GM12878 (cell line): ENCODE data around the gene RAB10.

Experiments
- EGR1 ChIP-seq, 2 experiments: IDR thresholded peaks; 1 replicate in 1 of 2; 2 replicates in 1 of 2; pipeline ENCODE4 v1.6.1; 2011 to 2012; ENCODE audit warnings: low read depth in 2 of 2, low read length in 2 of 2, borderline replicate concordance in 1 of 2, mild to moderate bottlenecking in 1 of 2, moderate library complexity in 1 of 2
- JUND ChIP-seq: IDR thresholded peaks from 2 replicates; pipeline ENCODE4 v1.6.1; 2012; ENCODE audit warnings: low read depth, mild to moderate bottlenecking, low read length, improper control_type of control experiment, moderate library complexity
- KDM1A ChIP-seq: fragments of 200-600 bp; sonication (generic); IDR thresholded peaks from 2 replicates; pipeline ENCODE4 v1.6.1; 2016; ENCODE audit warnings: borderline replicate concordance
- NFIC ChIP-seq: IDR thresholded peaks from 2 replicates; pipeline ENCODE4 v1.6.1; 2012; ENCODE audit warnings: low read depth, mild to moderate bottlenecking, inconsistent platforms, low read length, moderate library complexity
- RCOR1 ChIP-seq: conservative IDR thresholded peaks from 2 replicates; pipeline ENCODE4 v1.6.1; 2012; ENCODE audit warnings: low read depth, low read length, improper control_type of control experiment
- TAF1 ChIP-seq: IDR thresholded peaks from 2 replicates; pipeline ENCODE4 v1.6.1; 2011; ENCODE audit warnings: mild to moderate bottlenecking, low read depth, low read length, borderline replicate concordance
- YY1 ChIP-seq: IDR thresholded peaks from 2 replicates; pipeline ENCODE4 v1.6.1; 2011; ENCODE audit warnings: low read depth, mild to moderate bottlenecking, low read length
- TF ChIP-seq, protein P1 (sequence below): IDR thresholded peaks from 2 replicates; pipeline ENCODE4 v1.6.1; 2011; ENCODE audit warnings: low read depth, mild to moderate bottlenecking, low read length, moderate library complexity, borderline replicate concordance; ENCODE audit errors: extremely low read depth
- TF ChIP-seq, protein P2 (sequence below), 3 experiments: IDR thresholded peaks in 2 of 3; conservative IDR thresholded peaks in 1 of 3; 2 replicates each; pipeline ENCODE4 v1.5.1; 2011; ENCODE audit warnings: low read depth in 3 of 3, low read length in 3 of 3, mild to moderate bottlenecking in 3 of 3, control low read depth in 2 of 3, moderate library complexity in 2 of 3, inconsistent platforms in 1 of 3, mixed read lengths in 1 of 3; ENCODE audit not compliant: control insufficient read depth in 2 of 3, insufficient read depth in 1 of 3; ENCODE audit errors: extremely low read depth in 1 of 3

DNA sequence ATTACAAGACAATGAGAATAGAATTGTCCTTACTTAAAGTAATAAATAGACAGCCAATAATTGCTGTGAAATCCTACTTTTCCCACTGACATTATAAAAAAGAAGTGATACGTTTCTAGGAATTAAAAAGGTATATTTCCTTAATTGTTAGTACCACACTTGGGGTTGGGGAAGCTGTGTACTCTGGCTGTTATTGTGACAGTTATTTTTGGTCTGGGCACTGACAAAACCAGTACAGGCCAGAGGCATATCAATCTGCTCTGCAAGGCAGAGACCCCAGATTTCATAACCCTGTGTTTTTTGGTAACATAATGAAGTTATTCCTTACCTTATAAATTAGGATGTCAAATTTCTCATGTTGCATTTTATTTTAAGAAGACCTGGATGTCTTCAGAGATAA lies 66.5 kb downstream of the RAB10 start:
- TF ChIP-seq EGR1 (IDR thresholded peaks at IDR 0.05; ENCODE audit: borderline replicate concordance in 1 of 2, low read depth in 2 of 2, low read length in 2 of 2) (no peak), NFIC (no peak), KDM1A (no peak), JUND (no peak), TAF1 (no peak), RCOR1 (no peak), YY1 (no peak)
- TF ChIP-seq, protein P1, sequence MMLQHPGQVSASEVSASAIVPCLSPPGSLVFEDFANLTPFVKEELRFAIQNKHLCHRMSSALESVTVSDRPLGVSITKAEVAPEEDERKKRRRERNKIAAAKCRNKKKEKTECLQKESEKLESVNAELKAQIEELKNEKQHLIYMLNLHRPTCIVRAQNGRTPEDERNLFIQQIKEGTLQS: no peak
- TF ChIP-seq, protein P2, sequence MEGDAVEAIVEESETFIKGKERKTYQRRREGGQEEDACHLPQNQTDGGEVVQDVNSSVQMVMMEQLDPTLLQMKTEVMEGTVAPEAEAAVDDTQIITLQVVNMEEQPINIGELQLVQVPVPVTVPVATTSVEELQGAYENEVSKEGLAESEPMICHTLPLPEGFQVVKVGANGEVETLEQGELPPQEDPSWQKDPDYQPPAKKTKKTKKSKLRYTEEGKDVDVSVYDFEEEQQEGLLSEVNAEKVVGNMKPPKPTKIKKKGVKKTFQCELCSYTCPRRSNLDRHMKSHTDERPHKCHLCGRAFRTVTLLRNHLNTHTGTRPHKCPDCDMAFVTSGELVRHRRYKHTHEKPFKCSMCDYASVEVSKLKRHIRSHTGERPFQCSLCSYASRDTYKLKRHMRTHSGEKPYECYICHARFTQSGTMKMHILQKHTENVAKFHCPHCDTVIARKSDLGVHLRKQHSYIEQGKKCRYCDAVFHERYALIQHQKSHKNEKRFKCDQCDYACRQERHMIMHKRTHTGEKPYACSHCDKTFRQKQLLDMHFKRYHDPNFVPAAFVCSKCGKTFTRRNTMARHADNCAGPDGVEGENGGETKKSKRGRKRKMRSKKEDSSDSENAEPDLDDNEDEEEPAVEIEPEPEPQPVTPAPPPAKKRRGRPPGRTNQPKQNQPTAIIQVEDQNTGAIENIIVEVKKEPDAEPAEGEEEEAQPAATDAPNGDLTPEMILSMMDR (IDR thresholded peaks at IDR 0.05 in 2 of 3, conservative IDR thresholded peaks at IDR 0.05 in 1 of 3; ENCODE audit: control insufficient read depth in 2 of 3, extremely low read depth in 1 of 3, insufficient read depth in 1 of 3, low read depth in 3 of 3, low read length in 3 of 3): no peak
